ENCODE data around the gene BTBD9.

DNA sequence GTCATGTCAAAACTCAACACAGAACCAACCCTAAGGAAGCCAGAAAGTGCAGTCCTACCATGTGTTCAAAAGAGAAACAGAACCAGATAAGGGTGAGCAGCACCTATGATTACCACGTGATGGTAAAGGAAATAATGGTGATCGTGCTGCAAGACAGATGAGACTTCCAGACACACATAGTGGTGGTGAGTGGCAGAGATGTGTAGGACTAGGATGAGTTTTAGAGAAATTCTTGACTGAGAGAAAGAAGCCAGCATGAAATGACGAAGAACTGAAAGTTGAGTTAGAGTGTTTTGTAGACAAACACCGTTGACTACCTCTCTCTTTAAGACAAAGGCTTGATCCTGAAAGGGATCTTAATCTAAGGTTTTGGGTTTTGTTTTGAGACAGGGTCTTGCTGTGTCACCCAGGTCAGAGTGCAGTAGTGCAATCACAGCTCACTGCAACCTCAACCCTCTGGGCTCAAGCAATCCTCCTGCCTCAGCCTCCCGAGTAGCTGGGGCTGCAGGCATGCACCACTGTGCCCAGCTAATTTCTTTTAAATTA lies 10.6 kb upstream of the BTBD9 start:
- TF ChIP-seq POLR2A (IDR thresholded peaks at IDR 0.05; ENCODE audit: low read length), result no peak
- TF ChIP-seq GATA1 (IDR thresholded peaks at IDR 0.05; ENCODE audit: low read depth, low read length), result no peak

Data from erythroblast (primary cell).